Uterus (tissue), 4 donors: ENCODE measurements around the gene IFT20. TPM values are rescaled to one million over a fixed set of nuclear protein-coding genes. Genes with fewer than 3 reads are reported as not detected.

Experiments
- DNase-seq, 2 donors: peaks; one replicate each; pipeline ENCODE4 v3.0.0-alpha.2; 2019 to 2020
- H3K27ac ChIP-seq, 2 donors: fragments of 200-600 bp; sonication (generic); 1 replicate in 1 of 2; 2 replicates in 1 of 2; pipeline ENCODE4 v1.5.1; 2016 to 2018
- H3K27me3 ChIP-seq, 2 donors: fragments of 200-600 bp; sonication (generic); one replicate each; pipeline ENCODE4 v1.5.1; 2018 to 2019; ENCODE audit warnings: control low read depth in 1 of 2
- H3K36me3 ChIP-seq, 2 donors: fragments of 200-600 bp; sonication (generic); one replicate each; pipeline ENCODE4 v1.5.1; 2019; ENCODE audit warnings: control low read depth in 1 of 2
- H3K4me1 ChIP-seq, 2 donors: fragments of 200-600 bp; sonication (generic); one replicate each; pipeline ENCODE4 v1.5.1; 2018 to 2019; ENCODE audit warnings: control low read depth in 1 of 2
- H3K4me3 ChIP-seq, 2 donors: fragments of 200-600 bp; sonication (generic); 1 replicate in 1 of 2; 2 replicates in 1 of 2; pipeline ENCODE4 v1.5.1; 2018 to 2019; ENCODE audit warnings: mild to moderate bottlenecking in 1 of 2
- H3K9me3 ChIP-seq, 2 donors: fragments of 200-600 bp; sonication (generic); one replicate each; pipeline ENCODE4 v1.5.1; 2019; ENCODE audit warnings: control low read depth in 1 of 2
- CTCF ChIP-seq, 4 experiments: fragments of 200-600 bp in 2 of 4; fragments of 450-650 bp in 2 of 4; sonication (generic) in 2 of 4; IDR thresholded peaks; one replicate each; pipeline ENCODE4 v1.5.1; 2016 to 2019; ENCODE audit warnings: antibody characterized with exemption in 4 of 4, mild to moderate bottlenecking in 2 of 4, moderate library complexity in 1 of 4
- POLR2A ChIP-seq, 2 donors: fragments of 450-650 bp; IDR thresholded peaks; one replicate each; pipeline ENCODE4 v1.6.1; 2016; ENCODE audit warnings: antibody characterized with exemption in 2 of 2, mild to moderate bottlenecking in 1 of 2, moderate library complexity in 1 of 2
- intact Hi-C: fragments of 100-400 bp; cut with DNase I; formaldehyde crosslinking; loops from one replicate; pipeline ENCODE4 v1.15.1; 2023; ENCODE audit warnings: low total_unique reads
- total RNA-seq, 4 donors: library from RNA; depleted of rRNA in 3 of 4; stranded (reverse); fragments of >200 nt in 3 of 4; gene quantifications; one replicate each; pipeline versions ENCODE4 v1.1.0 to v1.2.4, GENCODE V29; 2014 to 2023
- donor health status: DM: yes; HTN: yes; CAD: no.

Gene IFT20
- total RNA-seq, 4 donors from 2014 or later = 30.5 to 241 (median 59.1) TPM

- H3K27me3 ChIP-seq = no peaks in the 10 kb centered on the region
- no peaks in the 10 kb centered on the region for H3K36me3 ChIP-seq
- DNase-seq = no peak
- no peaks in the 10 kb centered on the region for H3K4me1 ChIP-seq
- no peaks in the 10 kb centered on the region for H3K9me3 ChIP-seq
- intact Hi-C loops = no loop called here
- no peak overlapping the region for H3K27ac ChIP-seq
- H3K4me3 ChIP-seq = no peak overlapping the region
- no peak for TF ChIP-seq CTCF (IDR thresholded peaks at IDR 0.05)
- TF ChIP-seq POLR2A (IDR thresholded peaks at IDR 0.05) = no peak
Measured at GRCh38 chr17:28324781-28325180, 10.5 kb downstream of the IFT20 start.

DNA sequence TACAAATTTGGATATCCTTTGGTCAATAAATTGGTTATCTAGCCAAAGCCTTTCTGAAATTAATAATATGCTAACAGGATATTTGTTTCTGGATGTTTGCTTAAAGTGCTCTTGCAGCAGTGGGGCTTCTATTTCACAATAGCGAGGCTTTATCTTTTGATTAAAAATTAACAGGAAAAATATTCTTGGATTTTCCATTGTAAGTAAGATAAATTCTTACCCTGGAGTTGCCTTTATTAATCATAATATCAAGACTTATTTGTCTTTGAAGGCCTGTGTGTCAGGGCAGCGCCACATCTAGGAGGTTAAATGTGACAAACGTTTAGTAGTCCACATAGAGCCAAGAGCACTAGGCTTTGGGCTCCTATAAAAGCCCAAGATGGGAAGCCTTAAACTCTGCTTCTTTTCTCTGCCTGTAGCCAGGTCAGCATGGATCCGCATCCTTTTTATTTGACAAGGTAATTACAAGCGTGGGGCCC is 11.0 kb downstream of the IFT20 start:
- intact Hi-C loops = no loop called here
- no peak overlapping the region for H3K4me3 ChIP-seq
- no peak for DNase-seq
- no peaks in the 10 kb centered on the region for H3K9me3 ChIP-seq
- H3K4me1 ChIP-seq = no peaks in the 10 kb centered on the region
- no peak overlapping the region for H3K27ac ChIP-seq
- TF ChIP-seq CTCF (IDR thresholded peaks at IDR 0.05) (no peak), POLR2A (IDR thresholded peaks at IDR 0.05) (no peak)
- H3K36me3 ChIP-seq = no peaks in the 10 kb centered on the region
- no peaks in the 10 kb centered on the region for H3K27me3 ChIP-seq

DNA sequence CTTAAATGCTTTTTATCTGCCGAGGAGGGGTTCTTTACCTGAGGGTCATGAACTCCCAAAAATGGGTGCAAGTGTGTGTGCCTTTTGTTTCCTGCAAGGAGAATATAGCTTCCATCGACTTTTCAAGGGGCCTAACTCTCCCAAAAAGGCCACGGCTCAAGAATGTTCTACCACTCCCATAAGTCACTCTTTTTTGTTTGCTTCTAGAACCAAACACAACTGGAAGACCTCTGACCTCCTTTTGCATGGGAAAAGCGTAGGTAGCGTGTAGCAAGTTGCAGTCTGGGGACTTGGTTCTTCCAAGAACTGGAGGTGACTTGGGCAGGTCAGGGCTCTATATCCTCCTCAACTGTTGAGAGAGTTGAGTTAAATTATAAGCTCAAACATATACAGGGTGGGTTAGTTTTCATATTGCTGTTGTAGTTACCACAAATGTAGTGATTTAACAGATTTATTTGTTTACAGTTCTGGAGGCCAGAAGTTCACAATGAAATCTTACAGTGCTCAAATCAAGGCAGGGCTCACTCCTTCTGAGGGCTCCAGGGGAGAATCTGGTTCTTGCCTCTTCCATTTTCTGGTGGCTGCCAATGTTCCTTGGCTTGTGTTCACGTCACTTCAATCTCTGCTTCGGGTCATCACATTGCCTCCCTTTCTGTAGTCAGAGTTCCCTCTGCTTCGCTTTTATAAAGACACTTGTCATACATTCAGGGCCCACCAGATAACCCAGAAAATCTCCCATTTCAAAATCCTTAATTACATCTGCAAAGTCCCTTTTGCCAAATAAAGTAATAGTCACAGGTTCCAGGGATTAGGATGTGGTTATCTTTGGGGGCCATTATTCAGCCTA is 14.8 kb downstream of the IFT20 start:
- no peaks in the 10 kb centered on the region for H3K36me3 ChIP-seq
- TF ChIP-seq CTCF (IDR thresholded peaks at IDR 0.05) (no peak), POLR2A (IDR thresholded peaks at IDR 0.05) (no peak)
- no peak for DNase-seq
- H3K9me3 ChIP-seq = no peaks in the 10 kb centered on the region
- H3K4me3 ChIP-seq = peak overlapping the region in 1 of 2 donors; percentile 63
- no peaks in the 10 kb centered on the region for H3K27me3 ChIP-seq
- peaks cover 0 to 3% of the 10 kb centered on the region in 2 donors for H3K4me1 ChIP-seq
- no peak overlapping the region for H3K27ac ChIP-seq
- intact Hi-C loops = no loop called here

- intact Hi-C loops = no loop called here
- peaks cover 0 to 3% of the 10 kb centered on the region in 2 donors for H3K4me1 ChIP-seq
- TF ChIP-seq POLR2A (IDR thresholded peaks at IDR 0.05) = no peak
- no peak for TF ChIP-seq CTCF (IDR thresholded peaks at IDR 0.05)
- H3K4me3 ChIP-seq = peak overlapping the region; percentile 48 to 63
- H3K9me3 ChIP-seq = no peaks in the 10 kb centered on the region
- DNase-seq = no peak
- H3K36me3 ChIP-seq = no peaks in the 10 kb centered on the region
- peak overlapping the region; percentile 42 to 76 for H3K27ac ChIP-seq
- no peaks in the 10 kb centered on the region for H3K27me3 ChIP-seq
Measured at GRCh38 chr17:28319598-28319935, 15.7 kb downstream of the IFT20 start.

DNA sequence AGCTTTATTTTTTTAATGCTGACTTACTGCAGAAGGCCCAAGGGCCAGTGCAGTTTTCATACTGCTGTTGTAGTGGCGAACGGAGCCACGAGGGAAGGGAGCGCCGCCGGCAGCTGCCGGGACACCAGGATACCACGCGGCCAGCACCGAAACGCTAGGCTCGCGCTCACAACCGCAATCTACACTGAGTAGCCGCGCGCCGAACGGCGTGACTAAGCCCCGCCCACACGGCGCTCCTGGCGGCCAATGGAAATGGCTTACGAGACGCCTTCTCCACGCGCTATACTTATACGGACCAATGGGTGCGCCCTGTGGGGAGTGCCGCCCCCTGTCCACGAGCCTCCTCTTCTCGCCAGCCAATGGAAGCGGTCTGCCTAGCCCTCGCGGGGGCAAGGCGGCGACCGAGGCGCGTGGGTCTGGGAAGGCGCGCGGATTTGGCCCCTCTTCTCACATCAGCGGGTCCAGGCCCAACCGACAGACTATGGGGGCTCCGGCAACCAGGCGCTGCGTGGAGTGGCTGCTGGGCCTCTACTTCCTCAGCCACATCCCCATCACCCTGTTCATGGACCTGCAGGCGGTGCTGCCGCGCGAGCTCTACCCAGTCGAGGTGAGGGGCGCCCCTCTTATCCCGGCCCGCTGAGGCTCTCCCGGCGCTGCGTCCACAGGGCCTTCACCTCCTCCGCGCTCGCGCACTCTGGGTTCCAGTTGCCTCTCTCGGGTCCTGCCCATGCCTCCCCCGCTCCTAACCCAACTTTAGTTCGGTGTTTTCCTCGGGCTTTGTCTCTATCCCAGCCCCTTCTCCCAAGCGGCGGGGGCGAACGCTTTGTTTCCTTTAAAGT is 16.3 kb downstream of the IFT20 start, which contains the start of gene TMEM97:
TMEM97 (plus strand) TSS at position 442 of the 839 bp plus-strand sequence; CDS start at position 482, 40 bp downstream.
- Histone ChIP-seq H3K27me3 (no peaks in the 10 kb centered on the region), H3K27ac (peak within 1 kb of the TSS; percentile 42 to 76), H3K4me1 (peaks cover 0 to 3% of the 10 kb centered on the region in 2 donors), H3K9me3 (no peaks in the 10 kb centered on the region), H3K36me3 (no peaks in the 10 kb centered on the region), H3K4me3 (peak within 1 kb of the TSS; percentile 48 to 63)
- intact Hi-C loops = no loop called here
- DNase-seq = peak; percentile 94
- TF ChIP-seq POLR2A (IDR thresholded peaks at IDR 0.05) (peak in 1 of 2 donors; percentile 33), CTCF (IDR thresholded peaks at IDR 0.05) (peak in 3 of 4 experiments; percentile 5 to 13 (median 9))
